Ramos (cell line): ENCODE results near the gene PVALB.

ENCODE experiments used
- in situ Hi-C: fragments of 300-500 bp; cut with MboI; formaldehyde crosslinking; loops from one replicate; pipeline ENCODE4 v1.14.3; 2022; ENCODE audit warnings: low sequenced_read_pairs; ENCODE audit not compliant: unreplicated experiment

PVALB gene

GRCh38 chr22:36816636-36817524 lies at the start of gene PVALB:
Gene PVALB, minus strand, starts transcription at chr22:36817035. Its CDS starts 30 bp downstream, at chr22:36817005.
- in situ Hi-C loops: no loop called here

GRCh38 chr22:36865346-36865745 lies 48.5 kb upstream of the PVALB start:
- in situ Hi-C loops: no loop called here

GRCh38 chr22:36864454-36865215 lies 47.8 kb upstream of the PVALB start:
- in situ Hi-C loops: no loop called here

- in situ Hi-C loops: no loop called here
Measured at GRCh38 chr22:36863979-36864378, 47.1 kb upstream of the PVALB start.

GRCh38 chr22:36863281-36863680 lies 46.4 kb upstream of the PVALB start:
- in situ Hi-C loops: no loop called here

GRCh38 chr22:36862251-36863242 lies 45.7 kb upstream of the PVALB start:
- in situ Hi-C loops: no loop called here

GRCh38 chr22:36860821-36861659 lies 44.2 kb upstream of the PVALB start, which contains the start of gene NCF4:
Gene NCF4, plus strand, starts transcription at chr22:36861006. Its CDS starts 166 bp downstream, at chr22:36861172.
- in situ Hi-C loops: no loop called here

GRCh38 chr22:36860438-36860820 lies 43.6 kb upstream of the PVALB start:
- in situ Hi-C loops: no loop called here

GRCh38 chr22:36860017-36860416 lies 43.2 kb upstream of the PVALB start:
- in situ Hi-C loops: no loop called here

GRCh38 chr22:36858966-36859365 lies 42.1 kb upstream of the PVALB start:
- in situ Hi-C loops: no loop called here

GRCh38 chr22:36858156-36858555 lies 41.3 kb upstream of the PVALB start:
- in situ Hi-C loops: no loop called here

- in situ Hi-C loops: no loop called here
Measured at GRCh38 chr22:36856792-36857135, 39.9 kb upstream of the PVALB start.

- in situ Hi-C loops: no loop called here
Measured at GRCh38 chr22:36856121-36856791, 39.4 kb upstream of the PVALB start.

GRCh38 chr22:36855478-36855877 lies 38.6 kb upstream of the PVALB start:
- in situ Hi-C loops: no loop called here

GRCh38 chr22:36853407-36854099 lies 36.7 kb upstream of the PVALB start:
- in situ Hi-C loops: no loop called here

GRCh38 chr22:36852056-36852973 lies 35.5 kb upstream of the PVALB start:
- in situ Hi-C loops: no loop called here

- in situ Hi-C loops: no loop called here
Measured at GRCh38 chr22:36850682-36851081, 33.8 kb upstream of the PVALB start.
